Activated T-helper 17 cell treated with anti-CD3 and anti-CD28 coated beads, Interleukin-2, amount 50 U/mL, for 72 hours (primary cell): ENCODE measurements around the gene TXNDC5. TPM values are rescaled to one million over a fixed set of nuclear protein-coding genes. Genes with fewer than 3 reads are reported as not detected.

Experiments
- ATAC-seq: fragments of 150-1000 bp; cut with Tn5 transposase; replicated peaks from 2 replicates; pipeline ENCODE4 v1.10.0; 2021; ENCODE audit warnings: mild to moderate bottlenecking, moderate library complexity
- H3K27ac Mint-ChIP-seq: one replicate; pipeline ENCODE4 v1.8.0; 2022; ENCODE audit warnings: mixed read lengths
- H3K27me3 Mint-ChIP-seq: one replicate; pipeline ENCODE4 v1.8.0; 2022; ENCODE audit warnings: mixed read lengths
- H3K36me3 Mint-ChIP-seq: one replicate; pipeline ENCODE4 v1.8.0; 2022; ENCODE audit warnings: low read depth, mild to moderate bottlenecking, mixed read lengths
- H3K4me1 Mint-ChIP-seq: one replicate; pipeline ENCODE4 v1.8.0; 2022; ENCODE audit warnings: mixed read lengths
- H3K4me3 Mint-ChIP-seq: one replicate; pipeline ENCODE4 v1.8.0; 2022; ENCODE audit warnings: mild to moderate bottlenecking, mixed read lengths
- H3K9me3 Mint-ChIP-seq: one replicate; pipeline ENCODE4 v1.8.0; 2022; ENCODE audit warnings: mixed read lengths
- total RNA-seq, 2 donors: library from RNA; stranded (reverse); gene quantifications; one replicate each; pipeline ENCODE4 v1.2.3, GENCODE V29; 2022

The TXNDC5 gene
- total RNA-seq, 2 donors from 2014 or later: 48.3 to 95.0 TPM

DNA sequence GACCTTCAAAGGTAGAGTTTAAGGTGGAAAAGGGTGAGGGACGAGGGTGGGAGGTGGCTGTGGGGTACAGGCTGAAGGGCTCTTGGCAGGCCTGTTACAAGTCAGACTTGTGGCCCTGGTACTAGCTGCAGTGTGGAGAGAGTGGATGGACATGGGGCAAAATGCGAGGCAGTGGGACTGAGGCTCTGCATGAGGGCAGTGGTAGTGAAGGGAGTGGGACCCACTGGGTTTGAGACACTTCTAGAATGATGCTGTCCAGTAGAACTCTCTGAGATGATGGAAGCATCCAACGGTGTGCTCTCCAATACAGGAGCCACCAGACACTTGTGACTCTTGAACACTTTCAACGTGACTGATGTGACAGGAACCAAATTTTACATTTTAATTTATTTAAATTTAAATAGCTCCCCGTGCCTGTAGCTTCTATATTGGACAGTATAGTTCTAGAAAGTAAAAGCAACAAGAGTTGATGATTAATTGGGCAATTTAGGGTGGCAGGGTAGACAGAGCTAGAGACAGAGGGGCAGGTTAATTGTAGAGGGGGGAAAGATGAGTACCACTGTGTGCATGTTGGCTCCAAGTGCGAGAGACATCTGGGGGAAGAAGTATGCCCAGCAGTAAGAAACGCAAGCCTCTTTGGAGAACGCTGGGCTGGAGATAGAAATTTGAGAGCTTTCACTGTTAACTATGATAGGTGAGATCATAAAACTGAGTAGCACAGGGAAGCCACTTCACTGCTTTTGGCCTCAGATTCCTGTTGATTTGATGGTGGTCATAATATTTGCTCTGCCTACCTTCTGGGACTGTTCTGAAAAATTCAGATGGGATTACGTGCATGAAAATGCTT, 77.5 kb downstream of the TXNDC5 start:
- no peaks in the 10 kb centered on the region for H3K36me3 Mint-ChIP-seq
- ATAC-seq: no peak
- no peaks in the 10 kb centered on the region for H3K4me1 Mint-ChIP-seq
- H3K27me3 Mint-ChIP-seq: peaks cover 37% of the 10 kb centered on the region
- H3K4me3 Mint-ChIP-seq: no peak overlapping the region
- peaks cover 3% of the 10 kb centered on the region for H3K9me3 Mint-ChIP-seq
- H3K27ac Mint-ChIP-seq: no peak overlapping the region

Other genes starting within 250 kb of the TXNDC5 start
- gene BMP6, start 184.7 kb downstream of the TXNDC5 start, total RNA-seq: under 1 TPM in 1 of 2 donors, not detected in 1; 0.21 TPM
- 10 to 100 TPM; 18.7 to 22.7 TPM for gene BLOC1S5, start 153.6 kb upstream of the TXNDC5 start, total RNA-seq
- 10 to 100 TPM; 31.3 to 73.9 TPM for gene EEF1E1, start 191.8 kb upstream of the TXNDC5 start, total RNA-seq